Measurements from ENCODE around the gene SPATA16.
"Not testable (repeated sequence)": the region's sequence is repeated elsewhere in the genome, so short reads cannot be mapped to it uniquely, and the experiment has no call there.

SPATA16 gene

GRCh38 chr3:173140986-173141385 is at the start of gene SPATA16:
Gene SPATA16 (minus strand): TSS chr3:173141235. CDS start chr3:173117731, 23,504 bp downstream.
- in situ Hi-C loops (cut with HindIII; ENCODE audit: low pct_ligation_motif_present, low pct_unique_long_range_greater_than_20kb, low sequenced_read_pairs) = no loop called here
- no peak for DNase-seq

- in situ Hi-C loops (cut with HindIII; ENCODE audit: low pct_ligation_motif_present, low pct_unique_long_range_greater_than_20kb, low sequenced_read_pairs); DNase-seq: not testable (repeated sequence)
Observed at GRCh38 chr3:173183022-173183421, 42.0 kb upstream of the SPATA16 start.

- in situ Hi-C loops (cut with HindIII; ENCODE audit: low pct_ligation_motif_present, low pct_unique_long_range_greater_than_20kb, low sequenced_read_pairs) = no loop called here
- no peak for DNase-seq
Observed at GRCh38 chr3:173173652-173174051, 32.6 kb upstream of the SPATA16 start.

GRCh38 chr3:173159139-173159538 is 18.1 kb upstream of the SPATA16 start:
- in situ Hi-C loops (cut with HindIII; ENCODE audit: low pct_ligation_motif_present, low pct_unique_long_range_greater_than_20kb, low sequenced_read_pairs); DNase-seq: not testable (repeated sequence)

GRCh38 chr3:173156533-173156932 is 15.5 kb upstream of the SPATA16 start:
- in situ Hi-C loops (cut with HindIII; ENCODE audit: low pct_ligation_motif_present, low pct_unique_long_range_greater_than_20kb, low sequenced_read_pairs) = not testable (repeated sequence)

GRCh38 chr3:173153631-173154030 is 12.6 kb upstream of the SPATA16 start:
- in situ Hi-C loops (cut with HindIII; ENCODE audit: low pct_ligation_motif_present, low pct_unique_long_range_greater_than_20kb, low sequenced_read_pairs) = no loop called here
- no peak for DNase-seq

More at GRCh38 chr3:173156533-173156932, 15.5 kb upstream of the SPATA16 start:
- DNase-seq = not testable (repeated sequence)

GRCh38 chr3:173139420-173139819 is 1.6 kb downstream of the SPATA16 start:
- no peak for DNase-seq
- in situ Hi-C loops (cut with HindIII; ENCODE audit: low pct_ligation_motif_present, low pct_unique_long_range_greater_than_20kb, low sequenced_read_pairs) = no loop called here

GRCh38 chr3:173138026-173138425 is 3.0 kb downstream of the SPATA16 start:
- in situ Hi-C loops (cut with HindIII; ENCODE audit: low pct_ligation_motif_present, low pct_unique_long_range_greater_than_20kb, low sequenced_read_pairs) = no loop called here
- no peak for DNase-seq

GRCh38 chr3:173135059-173135458 is 6.0 kb downstream of the SPATA16 start:
- DNase-seq = no peak
- in situ Hi-C loops (cut with HindIII; ENCODE audit: low pct_ligation_motif_present, low pct_unique_long_range_greater_than_20kb, low sequenced_read_pairs) = no loop called here

GRCh38 chr3:173128633-173129032 is 12.4 kb downstream of the SPATA16 start:
- no peak for DNase-seq
- in situ Hi-C loops (cut with HindIII; ENCODE audit: low pct_ligation_motif_present, low pct_unique_long_range_greater_than_20kb, low sequenced_read_pairs) = no loop called here

GRCh38 chr3:173111321-173111720 is 29.7 kb downstream of the SPATA16 start:
- in situ Hi-C loops (cut with HindIII; ENCODE audit: low pct_ligation_motif_present, low pct_unique_long_range_greater_than_20kb, low sequenced_read_pairs) = no loop called here
- DNase-seq = no peak

- in situ Hi-C loops (cut with HindIII; ENCODE audit: low pct_ligation_motif_present, low pct_unique_long_range_greater_than_20kb, low sequenced_read_pairs) = no loop called here
- no peak for DNase-seq
Observed at GRCh38 chr3:173109143-173109542, 31.9 kb downstream of the SPATA16 start.

GRCh38 chr3:173103469-173103868 is 37.6 kb downstream of the SPATA16 start:
- in situ Hi-C loops (cut with HindIII; ENCODE audit: low pct_ligation_motif_present, low pct_unique_long_range_greater_than_20kb, low sequenced_read_pairs) = no loop called here
- no peak for DNase-seq

- DNase-seq = no peak
- in situ Hi-C loops (cut with HindIII; ENCODE audit: low pct_ligation_motif_present, low pct_unique_long_range_greater_than_20kb, low sequenced_read_pairs) = no loop called here
Observed at GRCh38 chr3:173098959-173099358, 42.1 kb downstream of the SPATA16 start.

GRCh38 chr3:173096994-173097785 is 43.8 kb downstream of the SPATA16 start:
- no peak for DNase-seq
- in situ Hi-C loops (cut with HindIII; ENCODE audit: low pct_ligation_motif_present, low pct_unique_long_range_greater_than_20kb, low sequenced_read_pairs) = no loop called here

- DNase-seq = no peak
- in situ Hi-C loops (cut with HindIII; ENCODE audit: low pct_ligation_motif_present, low pct_unique_long_range_greater_than_20kb, low sequenced_read_pairs) = no loop called here
Observed at GRCh38 chr3:173096140-173096539, 44.9 kb downstream of the SPATA16 start.

GRCh38 chr3:173092038-173092437 is 49.0 kb downstream of the SPATA16 start:
- in situ Hi-C loops (cut with HindIII; ENCODE audit: low pct_ligation_motif_present, low pct_unique_long_range_greater_than_20kb, low sequenced_read_pairs) = no loop called here
- no peak for DNase-seq

GRCh38 chr3:173090492-173090891 is 50.5 kb downstream of the SPATA16 start:
- DNase-seq = no peak
- in situ Hi-C loops (cut with HindIII; ENCODE audit: low pct_ligation_motif_present, low pct_unique_long_range_greater_than_20kb, low sequenced_read_pairs) = no loop called here

- no peak for DNase-seq
- in situ Hi-C loops (cut with HindIII; ENCODE audit: low pct_ligation_motif_present, low pct_unique_long_range_greater_than_20kb, low sequenced_read_pairs) = no loop called here
Observed at GRCh38 chr3:173089283-173089682, 51.8 kb downstream of the SPATA16 start.

- in situ Hi-C loops (cut with HindIII; ENCODE audit: low pct_ligation_motif_present, low pct_unique_long_range_greater_than_20kb, low sequenced_read_pairs) = no loop called here
- DNase-seq = no peak
Observed at GRCh38 chr3:173078525-173078924, 62.5 kb downstream of the SPATA16 start.

All from ACHN (cell line).